Measurements from ENCODE around the gene MMP3. TPM values are rescaled to one million over a fixed set of nuclear protein-coding genes. Genes with fewer than 3 reads are reported as not detected.

Gene MMP3
- total and polyA plus RNA-seq, 2 experiments from 2014 or later, result 0.93 to 0.97 TPM

GRCh38 chr11:102831128-102831488 lies 12.3 kb downstream of the MMP3 start:
- Histone ChIP-seq H4K20me1 (ENCODE audit: insufficient read depth, poor library complexity, severe bottlenecking) (no peaks in the 10 kb centered on the region), H3K4me1 (ENCODE audit: insufficient read depth) (peaks cover 7% of the 10 kb centered on the region), H3K27ac (no peak overlapping the region), H2AFZ (no peak overlapping the region), H3K79me2 (no peaks in the 10 kb centered on the region), H3K36me3 (replicated peaks; ENCODE audit: insufficient read depth, low read depth) (no peaks in the 10 kb centered on the region), H3K27me3 (no peaks in the 10 kb centered on the region), H3K9me3 (ENCODE audit: low read depth) (no peaks in the 10 kb centered on the region), H3K4me3 (no peak overlapping the region), H3K9me2 (replicated peaks; ENCODE audit: insufficient read depth) (no peaks in the 10 kb centered on the region), H3K4me2 (no peak overlapping the region)
- WGBS (ENCODE audit: low lambda C conversion rate, missing lambda C conversion rate), result 88% methylated on average over 2 of the region's 2 CpGs
- DNase-seq (ENCODE audit: low spot score), result no peak
- TF ChIP-seq EZH2phosphoT487 (IDR thresholded peaks at IDR 0.05; ENCODE audit: low read depth, severe bottlenecking, unreplicated experiment), result no peak
- no peak for TF ChIP-seq EZH2 (IDR thresholded peaks at IDR 0.05; ENCODE audit: borderline replicate concordance)

GRCh38 chr11:102830001-102830727 lies 13.2 kb downstream of the MMP3 start:
- H3K9me2 ChIP-seq (replicated peaks; ENCODE audit: insufficient read depth), result no peaks in the 10 kb centered on the region
- H2AFZ ChIP-seq, result no peak overlapping the region
- no peaks in the 10 kb centered on the region for H3K4me1 ChIP-seq (ENCODE audit: insufficient read depth)
- no peak overlapping the region for H3K4me3 ChIP-seq
- TF ChIP-seq EZH2phosphoT487 (IDR thresholded peaks at IDR 0.05; ENCODE audit: low read depth, severe bottlenecking, unreplicated experiment) (no peak), CTCF (IDR thresholded peaks at IDR 0.05; ENCODE audit: poor library complexity) (no peak), EZH2 (IDR thresholded peaks at IDR 0.05; ENCODE audit: borderline replicate concordance) (no peak)
- DNase-seq (ENCODE audit: low spot score), result no peak
- no peak overlapping the region for H3K4me2 ChIP-seq
- H3K27ac ChIP-seq, result no peak overlapping the region
- no peaks in the 10 kb centered on the region for H3K79me2 ChIP-seq
- H4K20me1 ChIP-seq (ENCODE audit: insufficient read depth, poor library complexity, severe bottlenecking), result no peaks in the 10 kb centered on the region
- WGBS (ENCODE audit: low lambda C conversion rate, missing lambda C conversion rate), result 83% methylated on average over 5 of the region's 5 CpGs
- no peaks in the 10 kb centered on the region for H3K27me3 ChIP-seq
- no peaks in the 10 kb centered on the region for H3K9me3 ChIP-seq (ENCODE audit: low read depth)
- no peaks in the 10 kb centered on the region for H3K36me3 ChIP-seq (replicated peaks; ENCODE audit: insufficient read depth, low read depth)

GRCh38 chr11:102829316-102830000 lies 14.0 kb downstream of the MMP3 start:
- no peaks in the 10 kb centered on the region for H3K9me2 ChIP-seq (replicated peaks; ENCODE audit: insufficient read depth)

More at GRCh38 chr11:102829316-102830000, 14.0 kb downstream of the MMP3 start:
- TF ChIP-seq CTCF (IDR thresholded peaks at IDR 0.05; ENCODE audit: poor library complexity) (no peak), EZH2phosphoT487 (IDR thresholded peaks at IDR 0.05; ENCODE audit: low read depth, severe bottlenecking, unreplicated experiment) (no peak), EZH2 (IDR thresholded peaks at IDR 0.05; ENCODE audit: borderline replicate concordance) (no peak)
- Histone ChIP-seq H3K27ac (no peak overlapping the region), H3K36me3 (replicated peaks; ENCODE audit: insufficient read depth, low read depth) (no peaks in the 10 kb centered on the region), H3K4me1 (ENCODE audit: insufficient read depth) (no peaks in the 10 kb centered on the region), H3K4me3 (no peak overlapping the region), H4K20me1 (ENCODE audit: insufficient read depth, poor library complexity, severe bottlenecking) (no peaks in the 10 kb centered on the region), H3K9me3 (ENCODE audit: low read depth) (no peaks in the 10 kb centered on the region), H3K4me2 (no peak overlapping the region), H3K27me3 (no peaks in the 10 kb centered on the region), H2AFZ (no peak overlapping the region), H3K79me2 (no peaks in the 10 kb centered on the region)
- WGBS (ENCODE audit: low lambda C conversion rate, missing lambda C conversion rate), result 79% methylated on average over 6 of the region's 6 CpGs
- DNase-seq (ENCODE audit: low spot score), result no peak

Measured in hepatocyte (in vitro differentiated cells).